Umbilical cord (tissue), 2 donors: Measurements from ENCODE around the gene CLRN3. TPM values are rescaled to one million over a fixed set of nuclear protein-coding genes. Genes with fewer than 3 reads are reported as not detected.

ENCODE experiments used
- DNase-seq: peaks from one replicate; pipeline ENCODE4 v3.0.0-alpha.2; 2015; ENCODE audit warnings: low spot score
- total RNA-seq: library from RNA; depleted of rRNA; stranded (reverse); fragments of >200 nt; gene quantifications from one replicate; pipeline ENCODE4 v1.2.3, GENCODE V29; 2014; ENCODE audit warnings: low replicate concordance; ENCODE audit not compliant: insufficient read depth

CLRN3 gene
- total RNA-seq, 1 donor from 2014 or later = not detected

DNA sequence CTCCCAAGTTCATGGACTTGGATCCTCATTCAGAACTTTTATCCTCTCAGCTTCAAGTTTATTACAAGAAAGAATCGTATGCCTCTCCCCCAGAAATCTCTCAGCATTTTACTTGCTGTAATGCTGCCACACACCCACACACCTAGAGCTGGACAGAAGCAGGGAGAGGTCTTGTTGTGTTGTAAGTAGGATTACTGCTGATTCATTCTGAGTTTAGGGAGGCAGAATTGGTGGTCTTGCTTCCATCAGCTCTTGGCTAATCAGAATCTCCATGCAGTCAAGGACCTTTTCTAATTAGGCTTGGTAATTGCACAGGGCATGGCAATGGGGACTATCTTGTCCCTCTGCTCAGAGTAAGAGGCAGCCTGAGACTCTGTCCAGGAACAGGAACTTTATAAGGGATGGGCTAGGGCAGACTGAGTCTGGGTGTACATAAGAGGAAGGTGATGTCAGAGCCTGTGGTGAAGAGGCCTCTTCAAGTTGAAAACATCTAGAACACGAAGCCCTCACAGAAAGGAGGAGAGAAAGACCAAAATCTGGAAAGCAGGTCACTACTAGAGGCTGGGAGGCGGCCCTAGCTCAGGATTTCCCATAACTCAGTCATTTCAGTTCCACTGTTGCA lies 7.1 kb upstream of the CLRN3 start:
- DNase-seq = no peak

DNA sequence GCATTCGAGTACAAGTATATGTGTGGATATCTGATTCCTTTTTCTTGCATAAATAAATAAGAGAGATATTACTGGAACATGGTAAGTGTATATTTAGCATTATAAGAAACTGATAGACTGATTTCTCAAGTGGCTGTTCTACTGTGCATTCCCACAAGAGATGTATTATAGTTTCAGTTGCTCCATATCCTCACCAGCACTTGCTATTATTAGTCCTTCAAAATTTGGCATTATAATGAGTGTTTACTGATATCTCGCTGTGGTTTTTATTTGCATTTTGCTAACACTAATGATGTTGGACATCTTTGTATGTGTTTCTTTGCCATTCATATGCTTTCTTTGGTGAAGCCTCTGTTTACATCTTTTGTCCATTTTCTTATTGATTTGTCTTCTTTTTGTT lies 4.4 kb upstream of the CLRN3 start:
- DNase-seq = no peak

- DNase-seq = no peak
Observed at GRCh38 chr10:127896590-127896989, 3.8 kb upstream of the CLRN3 start.

DNA sequence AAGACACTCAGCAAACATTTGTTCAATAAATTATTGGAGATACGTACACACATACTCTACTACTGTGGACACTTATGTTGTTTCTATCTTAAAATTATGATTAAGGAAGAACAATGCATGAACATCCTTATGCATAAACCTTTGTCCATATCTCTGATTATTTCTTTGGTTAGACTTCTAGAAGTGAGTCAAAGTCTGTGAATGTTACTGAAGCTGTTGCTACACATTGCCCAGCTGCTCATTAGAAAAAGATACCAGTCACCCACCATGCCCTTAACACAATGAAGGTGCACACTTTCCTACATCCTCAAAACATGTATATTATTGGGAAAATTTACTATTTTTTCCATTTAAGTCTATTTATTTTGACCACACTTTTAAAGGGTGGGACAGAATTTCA lies 1.4 kb upstream of the CLRN3 start:
- no peak for DNase-seq

DNA sequence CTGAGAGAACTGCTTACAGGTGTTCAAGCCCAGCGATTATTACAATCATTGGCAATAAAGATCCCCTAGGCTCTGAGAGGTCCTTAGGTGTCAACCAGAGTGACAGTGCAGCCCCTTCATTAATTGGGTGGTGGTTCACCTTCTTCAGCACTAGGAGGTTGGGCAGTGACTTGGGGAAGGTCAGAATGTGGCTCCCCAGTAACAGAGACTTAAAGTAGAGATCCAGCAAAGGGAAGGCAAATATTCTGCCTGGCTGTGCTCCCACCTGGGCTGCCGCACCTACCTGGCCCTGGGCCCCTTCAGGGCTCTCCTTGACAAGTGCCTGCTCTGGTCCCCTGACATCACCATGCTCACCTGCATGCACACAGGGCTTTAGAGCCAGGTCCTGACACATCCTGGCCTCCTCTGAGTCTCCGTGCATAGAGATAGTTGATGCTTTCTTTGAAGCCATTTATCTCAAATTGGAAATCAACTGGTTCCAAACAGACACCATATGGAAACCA lies 1.9 kb downstream of the CLRN3 start:
- no peak for DNase-seq

- no peak for DNase-seq
Observed at GRCh38 chr10:127890216-127890615, 2.5 kb downstream of the CLRN3 start.

DNA sequence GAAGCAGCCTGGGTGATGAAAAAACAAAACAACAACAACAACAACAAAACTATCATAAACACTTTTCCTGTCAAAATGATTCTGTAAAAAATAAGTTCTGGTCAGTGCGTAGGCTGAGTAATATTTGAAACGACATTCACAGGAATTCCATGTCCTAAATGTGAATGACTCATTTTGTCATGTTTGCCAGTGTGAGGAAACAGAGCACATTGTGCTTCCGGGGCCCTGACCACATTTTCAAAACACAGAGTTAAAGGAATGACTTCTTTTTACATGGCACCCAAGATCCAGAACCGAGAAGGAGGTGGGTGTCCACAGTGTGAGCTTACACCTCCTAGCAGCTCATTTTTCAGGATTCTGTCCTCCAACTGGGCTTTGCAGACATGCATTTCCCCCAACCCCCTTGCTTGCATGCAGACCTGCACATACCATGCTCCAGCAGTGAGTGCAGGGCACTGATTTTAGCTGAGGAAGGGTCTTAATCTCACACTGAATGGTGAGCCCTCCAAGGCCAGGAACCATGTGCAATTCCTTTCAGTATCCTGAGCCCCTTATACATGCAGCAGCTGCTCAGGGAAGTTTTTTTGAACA lies 3.0 kb downstream of the CLRN3 start:
- no peak for DNase-seq

DNA sequence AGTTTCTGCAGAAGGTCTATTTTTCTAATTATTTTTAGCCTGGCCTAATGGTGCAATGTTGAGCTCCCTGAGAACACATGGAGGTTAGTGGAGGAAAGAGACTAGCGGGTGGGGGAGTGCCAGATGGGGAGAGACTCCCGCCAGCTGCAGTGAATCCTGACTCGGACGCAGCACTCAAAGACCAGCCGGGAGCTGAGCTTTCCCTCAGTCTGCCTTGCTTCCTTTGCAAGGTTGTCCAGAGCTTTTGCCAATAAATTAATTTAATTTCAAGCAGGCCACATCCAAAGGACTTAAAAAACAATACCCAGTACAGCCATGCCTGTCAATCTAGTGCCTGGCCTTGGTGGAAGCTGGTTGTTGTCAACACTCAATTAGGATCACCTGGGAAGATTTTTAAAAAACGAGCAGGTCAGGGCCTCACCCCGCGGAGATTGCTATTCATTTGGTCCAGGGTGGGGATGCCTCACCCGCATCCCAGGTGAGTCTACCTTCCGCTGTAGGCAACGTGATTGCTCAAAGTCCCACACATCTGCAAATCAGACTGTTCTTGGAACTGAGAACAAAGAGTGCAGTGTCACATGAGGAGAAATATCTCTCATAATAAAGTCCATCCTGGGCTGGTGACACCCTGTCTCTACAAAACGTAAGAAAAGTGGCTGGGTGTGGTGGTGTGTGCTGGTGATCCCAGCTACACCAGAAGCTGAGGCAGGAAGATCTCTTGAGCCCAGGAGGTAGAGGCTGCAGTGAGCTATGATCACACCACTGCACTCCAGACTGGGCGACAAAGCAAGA lies 4.0 kb downstream of the CLRN3 start:
- no peak for DNase-seq

DNA sequence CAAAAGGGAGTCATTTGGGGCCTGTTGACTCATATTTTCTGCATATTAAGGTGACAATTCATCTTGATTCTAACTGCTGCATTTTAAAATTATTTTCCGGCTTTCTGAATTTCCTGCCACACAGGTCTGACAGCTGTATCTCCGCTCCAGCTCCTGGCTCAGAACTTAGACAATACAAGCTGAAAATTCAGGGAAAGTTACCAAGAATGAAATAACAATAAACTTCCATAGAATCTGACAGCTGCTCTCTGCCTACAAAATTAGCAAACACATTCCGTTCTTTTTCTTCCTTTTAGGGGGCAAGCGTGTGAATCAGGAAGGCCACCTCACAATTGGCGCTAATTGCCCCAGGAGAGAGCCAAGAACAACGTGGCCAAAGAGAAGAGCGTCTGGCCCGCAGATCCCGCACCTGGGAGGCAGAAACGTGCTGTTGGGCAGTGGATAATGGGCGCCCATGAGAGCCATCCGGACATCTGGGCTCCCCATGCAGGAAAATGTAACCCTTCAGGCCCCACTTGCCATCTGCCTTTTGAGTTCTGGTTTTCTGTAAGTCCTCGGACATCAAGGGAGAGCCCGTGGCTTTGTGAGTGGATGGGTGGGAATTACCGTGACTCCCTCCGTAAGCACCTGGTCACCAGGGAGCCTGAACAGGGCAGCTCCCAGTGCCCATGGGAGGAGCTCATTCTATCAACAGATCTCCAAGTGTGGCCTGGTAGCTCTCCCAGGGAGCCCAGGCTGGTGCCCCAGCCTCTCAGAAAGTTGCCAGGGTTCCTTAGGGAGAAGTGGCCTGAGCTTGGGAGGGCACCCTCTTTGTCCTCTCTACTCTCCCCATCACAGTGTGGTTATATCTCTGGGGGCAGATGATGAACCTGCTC lies 5.0 kb downstream of the CLRN3 start:
- DNase-seq = no peak

- DNase-seq = no peak
Observed at GRCh38 chr10:127886371-127887051, 6.2 kb downstream of the CLRN3 start.

GRCh38 chr10:127884501-127884900 lies 8.2 kb downstream of the CLRN3 start:
- DNase-seq = no peak

GRCh38 chr10:127883516-127883915 lies 9.2 kb downstream of the CLRN3 start:
- no peak for DNase-seq

GRCh38 chr10:127882801-127883459 lies 9.8 kb downstream of the CLRN3 start:
- no peak for DNase-seq

GRCh38 chr10:127882391-127882790 lies 10.3 kb downstream of the CLRN3 start:
- DNase-seq = no peak

GRCh38 chr10:127881262-127881661 lies 11.5 kb downstream of the CLRN3 start:
- DNase-seq = no peak

GRCh38 chr10:127880557-127880956 lies 12.2 kb downstream of the CLRN3 start:
- DNase-seq = peak; percentile 48

- peak; percentile 33 for DNase-seq
Observed at GRCh38 chr10:127878475-127879055, 14.2 kb downstream of the CLRN3 start.

- DNase-seq = no peak
Observed at GRCh38 chr10:127877699-127878098, 15.0 kb downstream of the CLRN3 start.

DNA sequence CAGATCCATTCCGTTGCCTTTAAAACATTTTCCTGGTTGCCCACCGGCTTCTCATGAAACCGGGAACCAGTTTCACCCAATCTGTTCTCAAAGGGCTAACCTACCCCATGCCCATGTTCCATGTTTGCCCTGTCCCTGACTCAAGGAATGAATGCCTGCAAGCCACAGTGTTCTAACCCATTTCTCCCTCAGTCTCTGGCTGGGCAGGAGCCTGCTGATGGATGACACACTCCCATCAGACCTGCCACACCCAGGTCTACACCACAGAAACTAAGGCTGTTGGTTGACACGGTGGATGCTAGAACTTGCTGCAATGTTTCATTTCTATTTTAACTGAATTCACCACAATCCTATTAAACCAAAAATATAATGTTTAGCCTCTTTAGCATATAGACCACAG lies 15.6 kb downstream of the CLRN3 start:
- DNase-seq = no peak

GRCh38 chr10:127875916-127876315 lies 16.8 kb downstream of the CLRN3 start:
- DNase-seq = no peak
